CD4-positive, alpha-beta T cell treated with Interleukin-1 beta for 1 hour (primary cell): ENCODE measurements around the gene WNT11.

Experiments used
- DNase-seq, 2 donors: peaks; one replicate each; pipeline ENCODE4 v3.0.0-alpha.2; 2020 to 2022

Gene WNT11

GRCh38 chr11:76206327-76207081 is at the start of gene WNT11:
Gene WNT11, minus strand, starts transcription at chr11:76206502. Its CDS starts 95 bp downstream, at chr11:76206407.
- peak; percentile 23 to 31 for DNase-seq

DNA sequence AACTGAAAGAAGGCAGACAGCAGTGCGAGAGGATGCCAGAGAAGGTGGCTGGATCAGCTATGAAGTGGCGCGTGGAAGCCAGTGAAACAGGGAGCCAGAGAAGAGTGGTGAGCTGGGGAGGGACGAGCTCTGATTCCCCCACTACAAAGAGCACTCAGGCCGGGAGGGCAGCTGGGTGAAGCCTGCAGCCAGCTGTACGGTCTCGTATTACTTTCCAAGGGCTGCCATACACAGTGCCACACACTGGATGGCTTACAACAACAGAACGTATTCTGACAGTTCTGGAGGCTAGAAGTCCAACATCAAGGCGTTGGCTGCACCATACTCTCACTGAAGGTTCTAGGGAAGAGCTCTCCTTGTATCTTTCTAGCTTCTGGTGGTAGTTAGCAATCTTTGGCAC is 47.1 kb upstream of the WNT11 start:
- no peak for DNase-seq

- DNase-seq, result no peak
These were observed 46.3 kb upstream of the WNT11 start for GRCh38 chr11:76252631-76253070.

GRCh38 chr11:76251576-76251975 is 45.3 kb upstream of the WNT11 start:
- DNase-seq, result no peak

GRCh38 chr11:76251226-76251575 is 44.9 kb upstream of the WNT11 start:
- DNase-seq, result no peak

DNA sequence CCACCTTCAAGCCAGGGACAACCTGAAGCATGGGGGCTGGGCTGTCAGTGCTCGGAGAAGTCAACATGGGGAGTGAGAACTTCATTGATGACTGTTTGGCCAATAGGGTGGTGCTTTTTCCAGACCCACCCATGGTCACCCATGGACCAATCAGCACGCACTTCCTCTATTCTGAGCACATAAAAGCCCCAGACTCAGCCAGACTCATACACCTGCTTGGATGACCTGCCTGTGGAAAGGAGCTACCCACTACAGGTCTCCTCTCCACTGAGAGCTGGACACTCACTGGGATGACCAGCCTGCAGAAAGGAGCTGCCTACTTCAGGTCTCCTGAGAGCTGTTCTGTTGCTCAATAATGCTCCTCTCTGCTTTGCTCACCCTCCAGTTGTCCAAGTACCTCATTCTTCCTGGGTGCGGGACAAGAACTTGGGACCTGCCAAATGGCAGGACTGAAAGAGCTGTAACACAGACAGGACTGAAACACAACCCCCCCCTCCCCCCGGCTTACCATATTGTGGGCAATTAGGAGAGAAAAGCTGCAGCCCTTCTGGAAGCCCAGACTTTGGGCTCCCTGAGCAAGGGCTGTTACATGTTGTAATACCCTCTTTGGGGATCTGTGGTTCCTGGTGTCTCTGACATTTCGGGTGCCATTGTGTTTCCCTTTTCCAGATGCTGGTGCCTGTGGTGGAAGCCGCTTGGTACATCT is 44.4 kb upstream of the WNT11 start:
- DNase-seq, result no peak

DNA sequence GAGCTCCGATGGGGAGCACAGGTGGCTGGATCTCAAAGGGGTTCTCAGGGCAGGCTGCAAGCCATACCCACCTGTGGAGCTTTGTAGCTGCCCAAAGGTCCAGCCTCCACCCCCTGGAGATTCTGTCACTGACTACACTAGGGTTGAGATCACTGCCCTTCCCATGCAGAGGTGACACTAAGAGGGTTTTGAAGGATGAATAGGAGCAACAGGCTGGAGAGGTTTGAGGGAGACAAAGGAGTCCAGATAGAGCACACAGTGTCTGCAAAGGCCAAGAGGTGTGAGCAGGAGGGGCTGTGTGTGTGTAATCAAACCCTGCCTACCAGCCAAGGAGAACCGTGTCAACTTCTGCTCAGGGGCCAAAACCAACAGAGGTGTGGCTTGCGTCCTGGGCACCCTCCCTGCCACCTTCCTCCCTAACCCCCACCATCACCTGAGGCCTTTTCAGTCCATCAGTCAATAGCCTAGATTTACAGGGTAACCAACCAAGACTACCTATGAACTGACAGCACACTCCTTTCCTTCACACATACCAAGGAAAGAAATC is 43.0 kb upstream of the WNT11 start:
- DNase-seq, result no peak

DNA sequence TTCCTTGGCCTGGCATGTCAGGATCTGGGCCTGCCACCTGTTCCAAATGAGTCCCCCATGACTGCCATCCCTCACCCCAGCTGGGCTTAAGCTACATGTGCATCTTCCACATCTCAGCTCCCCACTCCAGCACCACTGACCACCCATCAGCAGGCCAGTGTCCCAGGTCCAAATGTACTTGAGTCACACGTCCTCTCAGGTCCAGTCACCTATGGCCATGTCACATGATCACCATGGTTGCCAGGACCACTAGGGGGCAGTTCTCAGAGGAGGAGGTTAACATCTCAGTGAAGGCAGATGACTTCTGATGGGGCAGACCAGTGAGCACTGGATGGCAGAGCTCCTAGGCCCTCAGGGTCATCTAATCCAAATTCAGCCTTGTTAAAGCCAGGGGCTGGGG is 41.9 kb upstream of the WNT11 start:
- no peak for DNase-seq

DNA sequence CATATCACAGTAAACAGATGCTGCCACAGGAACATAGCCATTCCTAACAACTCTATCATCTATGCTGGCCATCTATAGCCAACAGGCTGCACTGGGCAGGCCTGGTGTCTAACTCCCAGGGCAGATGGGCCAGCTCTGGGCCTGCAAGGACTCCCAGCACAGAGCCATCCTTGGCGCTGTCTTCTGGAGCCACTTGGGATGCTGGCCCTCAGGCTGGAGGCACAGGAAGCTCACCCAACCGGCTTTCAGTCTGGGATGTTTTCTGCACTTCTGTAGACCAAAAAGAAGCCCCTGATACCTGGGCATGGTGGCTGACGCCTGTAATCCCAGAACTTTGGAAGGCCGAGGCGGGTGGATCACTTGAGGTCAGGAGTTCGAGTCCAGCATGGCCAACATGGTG is 40.8 kb upstream of the WNT11 start:
- DNase-seq, result no peak

- no peak for DNase-seq
These were observed 40.1 kb upstream of the WNT11 start for GRCh38 chr11:76246271-76246933.

DNA sequence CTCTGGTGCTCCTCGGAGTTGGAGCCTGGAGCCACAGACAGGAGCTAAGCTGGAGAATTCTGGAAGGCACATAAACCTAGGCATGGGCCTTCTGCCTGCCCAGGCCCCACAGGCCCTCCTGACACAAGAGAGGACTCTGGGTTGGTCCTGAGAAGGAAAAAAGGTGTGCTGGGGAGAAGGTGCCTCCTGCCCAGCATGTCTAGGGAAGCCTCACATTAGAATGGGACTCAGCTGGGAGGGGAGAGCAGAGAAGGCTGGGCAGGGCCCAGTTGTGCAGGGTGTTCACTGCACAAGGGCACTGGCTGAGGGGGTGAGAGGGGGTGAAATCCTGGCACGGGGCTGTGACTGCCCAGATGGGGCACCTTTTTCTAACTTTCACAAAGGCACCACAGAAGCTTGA is 39.4 kb upstream of the WNT11 start:
- no peak for DNase-seq

DNA sequence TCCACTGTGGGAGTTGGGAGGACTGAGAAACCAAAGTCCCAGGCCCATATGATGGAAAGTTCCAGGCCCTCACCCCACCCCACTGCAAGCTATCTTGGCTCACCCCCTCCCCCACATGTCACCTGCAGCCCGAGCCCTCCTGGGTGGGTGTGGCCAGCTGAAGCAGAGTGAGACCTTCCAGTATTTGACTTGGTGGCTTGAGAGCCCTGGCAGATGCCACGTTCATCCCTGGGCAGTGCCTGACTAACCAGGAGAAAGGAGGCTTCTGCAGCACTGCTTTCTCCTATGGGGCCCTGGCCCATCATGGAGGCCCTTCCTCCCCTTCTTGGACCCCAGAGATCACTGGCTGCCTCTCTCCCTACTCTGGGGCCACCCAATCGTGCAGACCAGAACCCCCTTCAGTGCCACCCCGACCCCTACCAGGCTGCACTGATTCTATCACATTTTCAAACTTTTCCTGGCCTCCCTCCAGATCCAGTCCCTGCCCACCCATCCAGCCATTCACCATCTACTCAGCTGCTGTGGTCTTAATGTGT is 38.1 kb upstream of the WNT11 start:
- no peak for DNase-seq

DNA sequence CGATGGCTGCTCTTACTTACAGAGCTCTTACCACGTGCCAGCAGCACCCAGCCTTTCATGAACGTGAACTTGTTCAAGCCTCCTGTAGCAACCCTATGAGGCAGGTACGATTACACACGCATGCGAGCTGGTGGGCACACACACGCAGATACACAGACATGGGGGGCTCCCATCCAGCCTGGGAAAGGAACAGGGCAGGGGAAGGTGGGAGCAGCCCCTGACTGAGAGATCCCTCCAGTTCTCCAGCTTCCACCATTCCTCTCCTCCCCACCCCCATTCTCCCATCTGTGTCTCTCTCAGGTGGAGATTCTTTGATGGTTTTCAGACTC is 37.6 kb upstream of the WNT11 start:
- no peak for DNase-seq

DNA sequence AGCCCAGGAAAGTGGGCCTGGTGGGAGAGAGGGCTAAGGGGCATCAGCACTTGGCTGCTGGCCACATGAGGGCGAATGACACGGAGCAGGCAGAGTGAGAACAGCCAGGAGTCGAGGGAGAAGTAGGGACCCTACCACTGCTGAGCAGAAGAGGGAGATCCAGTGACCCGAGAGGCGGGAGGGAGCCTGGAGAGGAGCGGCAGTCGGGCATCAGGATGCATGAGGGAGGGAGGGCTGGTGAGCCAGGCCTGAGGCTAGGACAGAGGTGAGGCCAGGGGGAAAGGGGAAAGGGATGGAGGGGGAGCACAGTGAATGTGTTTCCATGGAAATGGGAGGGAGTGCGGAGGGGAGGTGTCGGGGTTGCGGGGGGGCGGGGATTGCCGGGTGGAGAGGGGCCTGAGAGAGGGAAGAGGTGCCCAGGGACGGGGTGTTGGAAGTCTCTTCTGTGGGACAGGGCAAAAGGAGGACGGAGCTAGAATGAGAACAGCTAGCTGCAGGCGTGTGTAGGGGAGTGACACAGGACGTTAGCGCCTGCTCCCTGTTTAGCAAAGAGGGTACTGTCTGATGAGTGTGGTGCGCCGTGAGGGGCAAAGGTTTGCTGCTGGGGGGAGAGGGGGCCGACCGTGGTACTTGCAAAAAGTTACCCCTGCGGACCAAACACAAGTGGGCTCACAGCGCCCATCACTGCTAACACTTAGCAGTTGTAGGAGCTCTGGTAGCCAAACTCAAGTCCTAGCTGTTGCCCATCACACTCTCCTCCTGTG is 37.1 kb upstream of the WNT11 start:
- DNase-seq, result no peak

DNA sequence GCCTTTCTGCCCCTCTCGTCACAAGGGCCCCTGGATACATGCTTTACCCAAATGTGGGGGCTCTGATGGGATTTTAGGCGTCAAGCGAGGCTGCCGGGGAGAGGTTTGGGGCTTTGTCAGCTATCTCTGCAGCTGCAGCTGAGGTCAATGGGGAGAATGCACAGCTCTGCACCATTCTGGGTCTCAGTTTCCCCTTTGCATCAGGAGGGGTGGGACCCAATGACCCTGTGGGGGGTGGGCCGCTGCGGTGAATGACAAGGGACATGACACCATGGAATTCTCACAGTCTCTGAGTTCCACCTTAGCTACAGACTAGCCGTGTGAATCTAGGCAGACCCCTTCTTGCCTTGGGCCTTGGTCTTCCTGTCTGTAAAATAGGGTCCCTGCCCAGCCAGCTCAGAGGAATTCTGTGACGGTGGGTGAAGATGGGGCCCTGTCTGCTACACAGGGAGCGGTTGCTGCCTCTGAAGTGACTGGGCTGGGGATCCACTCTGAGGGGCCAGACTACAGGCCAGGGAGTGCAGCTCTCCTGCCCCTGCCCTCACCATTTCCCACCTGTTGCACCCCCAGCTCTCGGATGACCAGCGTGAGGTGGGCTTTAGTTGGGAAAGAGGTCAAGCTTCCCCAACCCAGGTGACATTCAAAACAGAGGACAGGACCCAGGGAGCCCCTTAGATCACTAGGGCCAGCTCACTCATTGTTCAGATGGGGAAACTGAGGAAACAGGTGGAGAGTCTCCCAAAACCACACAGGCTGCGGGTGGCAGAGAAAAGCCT is 35.9 kb upstream of the WNT11 start:
- no peak for DNase-seq

- no peak for DNase-seq
These were observed 35.1 kb upstream of the WNT11 start for GRCh38 chr11:76241243-76242000.

GRCh38 chr11:76240666-76241065 is 34.4 kb upstream of the WNT11 start:
- no peak for DNase-seq

GRCh38 chr11:76240161-76240540 is 33.8 kb upstream of the WNT11 start:
- no peak for DNase-seq

GRCh38 chr11:76239483-76240160 is 33.3 kb upstream of the WNT11 start:
- no peak for DNase-seq

DNA sequence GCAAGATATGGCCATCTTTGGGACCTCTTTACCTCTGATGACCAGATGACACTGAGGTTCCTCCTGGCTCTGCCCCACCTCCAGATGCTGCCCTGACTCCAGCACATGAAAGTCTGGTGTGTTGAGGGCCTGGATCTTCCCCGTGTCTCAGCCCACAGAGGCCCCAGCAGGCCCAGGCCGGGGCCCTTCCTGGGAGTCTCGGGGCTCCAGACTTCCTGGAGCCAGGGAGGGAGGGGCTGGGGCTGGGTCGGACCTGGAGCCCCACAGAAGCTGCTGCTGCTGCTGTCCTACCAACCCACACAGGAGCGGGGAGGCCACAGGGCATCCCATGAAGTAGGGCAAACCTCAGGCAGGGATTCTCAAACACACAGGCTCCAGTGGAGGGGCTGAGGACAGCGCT is 32.2 kb upstream of the WNT11 start:
- DNase-seq, result no peak

GRCh38 chr11:76237914-76238313 is 31.6 kb upstream of the WNT11 start:
- DNase-seq, result no peak
